ENCODE measurements around the gene DNAJA2. TPM values are rescaled to one million over a fixed set of nuclear protein-coding genes. Genes with fewer than 3 reads are reported as not detected.

Gene DNAJA2
- total and polyA plus RNA-seq, 2 donors (not counting 3 experiments of a cell fraction or from before 2014, with no cell fraction given), result 6.4 to 61.4 TPM

DNA sequence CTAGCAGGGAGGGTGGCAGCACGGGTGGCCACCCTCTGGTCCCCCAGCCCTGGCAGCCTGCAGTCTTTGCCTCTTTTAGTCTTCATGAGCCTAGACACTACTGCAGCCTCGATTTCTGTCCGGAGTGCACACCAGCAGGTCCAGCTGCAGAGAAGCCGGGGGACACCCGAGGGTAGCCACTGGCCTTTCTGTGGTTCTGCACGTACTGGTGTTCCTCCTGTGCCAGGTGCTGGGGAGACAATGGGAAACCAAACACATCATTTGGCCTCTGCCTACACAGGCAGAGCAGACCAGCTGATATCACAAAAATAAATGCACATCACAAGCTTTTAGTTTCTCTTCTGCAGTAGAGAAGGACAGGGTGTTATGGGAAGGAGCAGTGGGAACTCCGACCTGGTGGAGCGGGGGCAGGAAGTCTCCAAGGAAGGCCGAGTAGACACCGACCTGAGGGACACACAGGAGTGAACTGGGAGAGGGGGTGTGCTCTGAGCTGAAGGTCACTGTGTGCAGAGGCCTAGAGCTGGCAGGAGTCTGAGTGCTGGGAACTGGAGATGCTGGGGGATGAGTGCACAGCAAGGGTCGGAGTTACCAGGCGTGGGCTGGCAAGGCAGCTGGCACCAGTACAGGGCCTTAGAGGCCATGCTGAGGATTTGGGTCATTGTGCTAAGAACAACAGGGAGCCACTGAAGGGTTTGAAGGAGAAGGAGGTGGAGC is 66.3 kb downstream of the DNAJA2 start:
- dilution Hi-C loops (cut with MboI; ENCODE audit: extremely low pct_ligation_motif_present, low sequenced_read_pairs), result no loop called here
- no peaks in the 10 kb centered on the region for H3K27me3 ChIP-seq (ENCODE audit: control insufficient read depth in 2 of 2, insufficient read depth in 2 of 2, low read length in 2 of 2)
- H3K4me2 ChIP-seq (ENCODE audit: insufficient read depth, low read length), result no peak overlapping the region
- no peaks in the 10 kb centered on the region for H3K79me2 ChIP-seq (ENCODE audit: control insufficient read depth, insufficient read depth, low read length)
- H3K27ac ChIP-seq (ENCODE audit: insufficient read depth, low read depth, low read length), result no peak overlapping the region
- H4K20me1 ChIP-seq (replicated peaks; ENCODE audit: control insufficient read depth, extremely low read depth, insufficient read depth, low read length), result no peaks in the 10 kb centered on the region
- H3K9ac ChIP-seq (replicated peaks; ENCODE audit: extremely low read depth, insufficient read depth, low read length), result no peak overlapping the region
- BruUV-seq (replicated peaks), result no TSS peak
- no peaks in the 10 kb centered on the region for H3K9me1 ChIP-seq (replicated peaks; ENCODE audit: control insufficient read depth, extremely low read depth, insufficient read depth, low read length)
- H3K36me3 ChIP-seq (ENCODE audit: control insufficient read depth in 2 of 2, extremely low read depth in 1 of 2, insufficient read depth in 2 of 2, low read length in 2 of 2), result peaks cover 0 to 7% of the 10 kb centered on the region in 2 experiments
- no peak for FAIRE-seq
- TF ChIP-seq POLR2A (IDR thresholded peaks at IDR 0.05; ENCODE audit: low read depth, low read length), result no peak
- TF ChIP-seq POLR2AphosphoS5 (IDR thresholded peaks at IDR 0.05; ENCODE audit: insufficient read depth, low read depth, low read length), result no peak
- no peak for TF ChIP-seq FOS (IDR thresholded peaks at IDR 0.05; ENCODE audit: borderline replicate concordance, insufficient read depth, low read length)
- TF ChIP-seq JUN (IDR thresholded peaks at IDR 0.05; ENCODE audit: borderline replicate concordance, insufficient read depth, insufficient read length, low read depth), result no peak
- no peak for TF ChIP-seq GATA2 (IDR thresholded peaks at IDR 0.05; ENCODE audit: insufficient read depth, insufficient read length, low read depth, low read length)
- no peak overlapping the region for H2AFZ ChIP-seq (ENCODE audit: low read depth, low read length)
- no peaks in the 10 kb centered on the region for H3K9me3 ChIP-seq (replicated peaks; ENCODE audit: control insufficient read depth, insufficient read depth, low read length)
- CTCF ChIA-PET, result interaction anchor here (0.6 to 12.9 kb wide), 7 partner anchors 18 to 234 kb away, joined by 3 to 401 read pairs (median 3); no protein-coding TSS in a partner anchor
- H3K4me3 ChIP-seq (replicated peaks in 1 of 3; ENCODE audit: insufficient read depth in 1 of 3, low read depth in 1 of 3, low read length in 3 of 3), result no peak overlapping the region
- intact Hi-C loops (cut with micrococcal nuclease), result no loop called here
- no peaks in the 10 kb centered on the region for H3K4me1 ChIP-seq (ENCODE audit: control insufficient read depth, extremely low read depth, insufficient read depth, low read length)
- no peak for DNase-seq (ENCODE audit: low read depth, low spot score)
- POLR2A ChIA-PET, result no interaction called here

DNA sequence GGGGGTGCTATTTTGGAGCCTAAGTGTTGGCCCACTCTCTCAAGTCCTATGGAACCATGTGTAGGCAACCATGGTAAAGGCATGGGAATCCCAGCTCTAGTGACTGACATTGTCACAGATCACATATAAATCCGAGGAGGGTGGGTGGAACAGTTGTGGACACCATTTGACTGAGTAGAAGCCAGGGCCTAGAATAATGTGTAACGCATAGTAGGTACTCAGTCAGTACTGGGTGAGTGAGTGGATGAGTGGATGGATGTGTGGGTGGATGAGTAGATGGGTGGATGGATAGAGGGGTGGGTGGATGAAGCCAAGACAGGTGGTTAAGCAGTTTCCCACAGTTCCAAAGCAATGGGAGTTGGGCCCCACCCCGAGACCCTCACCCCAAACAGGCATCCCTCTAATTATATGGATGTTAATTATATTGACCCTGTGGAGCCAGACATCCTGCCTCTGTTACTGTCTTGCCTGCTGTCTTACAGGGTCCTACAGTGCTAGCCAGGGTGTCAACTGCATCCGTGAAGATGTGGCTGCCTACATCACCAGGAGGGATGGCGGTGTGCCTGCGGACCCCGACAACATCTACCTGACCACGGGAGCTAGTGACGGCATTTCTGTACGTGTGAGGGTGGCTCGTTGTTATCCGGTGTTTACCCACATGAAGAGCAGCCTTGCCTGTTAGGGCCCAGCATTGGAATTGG is 67.0 kb downstream of the DNAJA2 start:
- no peak for FAIRE-seq

More for the DNA sequence above, 67.0 kb downstream of the DNAJA2 start:
- H3K79me2 ChIP-seq (ENCODE audit: control insufficient read depth, insufficient read depth, low read length), result no peaks in the 10 kb centered on the region
- no peaks in the 10 kb centered on the region for H3K4me1 ChIP-seq (ENCODE audit: control insufficient read depth, extremely low read depth, insufficient read depth, low read length)
- H3K27ac ChIP-seq (ENCODE audit: insufficient read depth, low read depth, low read length), result no peak overlapping the region
- H3K27me3 ChIP-seq (ENCODE audit: control insufficient read depth in 2 of 2, insufficient read depth in 2 of 2, low read length in 2 of 2), result no peaks in the 10 kb centered on the region
- H3K9me3 ChIP-seq (replicated peaks; ENCODE audit: control insufficient read depth, insufficient read depth, low read length), result no peaks in the 10 kb centered on the region
- dilution Hi-C loops (cut with MboI; ENCODE audit: extremely low pct_ligation_motif_present, low sequenced_read_pairs) (no loop called here), intact Hi-C loops (cut with micrococcal nuclease) (no loop called here)
- H3K4me2 ChIP-seq (ENCODE audit: insufficient read depth, low read length), result no peak overlapping the region
- no peaks in the 10 kb centered on the region for H3K9me1 ChIP-seq (replicated peaks; ENCODE audit: control insufficient read depth, extremely low read depth, insufficient read depth, low read length)
- DNase-seq (ENCODE audit: low read depth, low spot score), result no peak
- no peak overlapping the region for H3K9ac ChIP-seq (replicated peaks; ENCODE audit: extremely low read depth, insufficient read depth, low read length)
- no peak for TF ChIP-seq FOS (IDR thresholded peaks at IDR 0.05; ENCODE audit: borderline replicate concordance, insufficient read depth, low read length)
- TF ChIP-seq MYC (IDR thresholded peaks at IDR 0.05; ENCODE audit: low read depth, low read length), result no peak
- no peak for TF ChIP-seq GATA2 (IDR thresholded peaks at IDR 0.05; ENCODE audit: insufficient read depth, insufficient read length, low read depth, low read length)
- no peak for TF ChIP-seq POLR2AphosphoS5 (IDR thresholded peaks at IDR 0.05; ENCODE audit: insufficient read depth, low read depth, low read length)
- TF ChIP-seq JUN (IDR thresholded peaks at IDR 0.05; ENCODE audit: borderline replicate concordance, insufficient read depth, insufficient read length, low read depth), result no peak
- TF ChIP-seq, protein P1, sequence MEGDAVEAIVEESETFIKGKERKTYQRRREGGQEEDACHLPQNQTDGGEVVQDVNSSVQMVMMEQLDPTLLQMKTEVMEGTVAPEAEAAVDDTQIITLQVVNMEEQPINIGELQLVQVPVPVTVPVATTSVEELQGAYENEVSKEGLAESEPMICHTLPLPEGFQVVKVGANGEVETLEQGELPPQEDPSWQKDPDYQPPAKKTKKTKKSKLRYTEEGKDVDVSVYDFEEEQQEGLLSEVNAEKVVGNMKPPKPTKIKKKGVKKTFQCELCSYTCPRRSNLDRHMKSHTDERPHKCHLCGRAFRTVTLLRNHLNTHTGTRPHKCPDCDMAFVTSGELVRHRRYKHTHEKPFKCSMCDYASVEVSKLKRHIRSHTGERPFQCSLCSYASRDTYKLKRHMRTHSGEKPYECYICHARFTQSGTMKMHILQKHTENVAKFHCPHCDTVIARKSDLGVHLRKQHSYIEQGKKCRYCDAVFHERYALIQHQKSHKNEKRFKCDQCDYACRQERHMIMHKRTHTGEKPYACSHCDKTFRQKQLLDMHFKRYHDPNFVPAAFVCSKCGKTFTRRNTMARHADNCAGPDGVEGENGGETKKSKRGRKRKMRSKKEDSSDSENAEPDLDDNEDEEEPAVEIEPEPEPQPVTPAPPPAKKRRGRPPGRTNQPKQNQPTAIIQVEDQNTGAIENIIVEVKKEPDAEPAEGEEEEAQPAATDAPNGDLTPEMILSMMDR (IDR thresholded peaks at IDR 0.05; ENCODE audit: extremely low read depth in 1 of 2, insufficient read depth in 1 of 2, low read depth in 1 of 2, low read length in 2 of 2), result no peak
- TF ChIP-seq, protein P2, sequence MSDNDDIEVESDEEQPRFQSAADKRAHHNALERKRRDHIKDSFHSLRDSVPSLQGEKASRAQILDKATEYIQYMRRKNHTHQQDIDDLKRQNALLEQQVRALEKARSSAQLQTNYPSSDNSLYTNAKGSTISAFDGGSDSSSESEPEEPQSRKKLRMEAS (IDR thresholded peaks at IDR 0.05; ENCODE audit: insufficient read depth, insufficient read length), result no peak
- TF ChIP-seq POLR2A (IDR thresholded peaks at IDR 0.05; ENCODE audit: low read depth, low read length), result no peak
- TF ChIP-seq EZH2 (IDR thresholded peaks at IDR 0.05; ENCODE audit: borderline replicate concordance, low read depth, low read length, severe bottlenecking), result no peak
- POLR2A ChIA-PET, result no interaction called here
- no peaks in the 10 kb centered on the region for H4K20me1 ChIP-seq (replicated peaks; ENCODE audit: control insufficient read depth, extremely low read depth, insufficient read depth, low read length)
- no TSS peak for BruUV-seq (replicated peaks)
- H2AFZ ChIP-seq (ENCODE audit: low read depth, low read length), result no peak overlapping the region
- CTCF ChIA-PET, result interaction anchor here (0.6 to 12.9 kb wide), 7 partner anchors 17 to 233 kb away, joined by 3 to 401 read pairs (median 3); no protein-coding TSS in a partner anchor
- no peak overlapping the region for H3K4me3 ChIP-seq (replicated peaks in 1 of 3; ENCODE audit: insufficient read depth in 1 of 3, low read depth in 1 of 3, low read length in 3 of 3)
- H3K36me3 ChIP-seq (ENCODE audit: control insufficient read depth in 2 of 2, extremely low read depth in 1 of 2, insufficient read depth in 2 of 2, low read length in 2 of 2), result peaks cover 0 to 3% of the 10 kb centered on the region in 2 experiments
